NCI-H748 (cell line): Measurements from ENCODE around the gene PRDM16.

Experiments used
- DNase-seq: peaks from one replicate; lab custom pipeline; 2025; ENCODE audit not compliant: unreplicated experiment; lab: John Stamatoyannopoulos, UW

Gene PRDM16

DNA sequence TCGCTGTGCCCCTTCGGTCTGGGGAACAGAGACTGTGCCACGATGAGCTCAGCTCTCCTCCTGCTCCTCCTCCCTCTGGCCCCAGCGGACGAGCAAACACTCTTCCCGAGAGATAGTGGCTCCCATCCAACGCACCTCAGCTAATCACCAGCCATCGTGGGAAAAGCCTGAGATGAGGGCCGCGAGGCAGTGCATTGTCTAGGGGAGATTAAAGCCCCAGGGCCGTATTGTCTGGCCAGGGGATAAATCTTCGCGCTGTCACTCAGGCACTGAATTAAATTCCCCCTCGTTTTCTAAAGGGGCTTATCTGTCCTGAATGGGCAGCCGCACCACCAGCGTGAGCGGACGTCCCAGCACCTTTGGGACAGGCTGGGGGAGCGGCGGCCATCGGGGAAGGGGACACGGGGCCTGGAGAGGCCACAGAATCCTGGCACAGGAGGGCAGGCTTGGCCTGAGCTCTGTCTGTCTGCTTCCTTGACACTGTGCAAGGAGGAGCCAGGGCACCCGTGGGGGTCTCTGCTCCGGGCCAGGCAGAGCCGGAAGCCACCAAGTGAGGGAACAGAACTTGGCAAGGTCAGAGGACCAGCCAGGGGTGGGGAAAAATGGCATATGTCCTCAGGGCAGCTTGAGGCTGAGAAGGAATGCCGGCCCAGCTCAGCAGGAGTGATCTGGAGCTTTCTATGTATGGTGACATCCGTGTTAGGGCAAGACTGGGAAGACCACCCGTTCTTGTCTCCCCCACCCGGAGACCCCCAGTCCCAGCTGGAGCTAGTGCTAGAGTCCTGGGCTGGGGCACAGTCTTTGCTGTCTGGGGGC, 32.3 kb downstream of the PRDM16 start:
- DNase-seq, result no peak

GRCh38 chr1:3102641-3103040, 33.6 kb downstream of the PRDM16 start:
- no peak for DNase-seq

DNA sequence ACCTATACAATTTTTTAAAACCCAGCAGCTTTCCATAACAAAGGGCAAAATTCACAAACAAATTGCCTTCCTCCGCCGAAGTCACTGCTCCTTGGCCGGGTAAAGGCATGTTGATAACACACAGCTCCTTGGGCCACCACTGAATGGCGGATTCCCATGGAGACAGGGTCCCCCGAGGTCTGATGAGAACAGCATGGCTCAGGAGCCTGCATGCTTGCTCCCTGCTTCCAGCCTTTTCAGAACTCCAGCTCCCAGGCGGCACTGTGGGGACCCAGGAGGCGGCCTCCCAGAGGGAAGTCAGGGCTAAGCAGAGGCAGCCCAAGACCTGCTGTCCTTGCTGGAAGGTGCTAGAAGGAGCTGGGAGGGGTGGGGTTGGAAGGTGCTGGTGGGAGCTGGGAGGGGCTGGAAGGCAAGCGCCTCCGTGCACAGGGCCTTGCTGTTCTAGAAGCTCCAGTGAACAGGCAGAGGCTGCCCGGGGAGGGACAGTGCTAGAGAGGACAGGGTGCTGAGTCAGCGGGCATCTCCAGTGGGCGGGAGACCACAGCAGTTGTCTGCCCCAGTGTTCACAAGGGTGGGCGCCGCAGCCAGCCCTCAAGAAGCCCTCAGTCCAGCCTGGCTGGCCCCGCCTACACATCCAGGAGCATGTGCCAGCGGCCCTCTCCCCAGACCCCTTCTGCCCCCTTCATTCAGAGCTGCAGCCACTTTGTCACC, 35.1 kb downstream of the PRDM16 start:
- DNase-seq, result no peak

- DNase-seq, result peak; percentile 10
These were observed 36.3 kb downstream of the PRDM16 start for GRCh38 chr1:3105167-3105863.

- DNase-seq, result no peak
These were observed 37.2 kb downstream of the PRDM16 start for GRCh38 chr1:3106216-3106615.

DNA sequence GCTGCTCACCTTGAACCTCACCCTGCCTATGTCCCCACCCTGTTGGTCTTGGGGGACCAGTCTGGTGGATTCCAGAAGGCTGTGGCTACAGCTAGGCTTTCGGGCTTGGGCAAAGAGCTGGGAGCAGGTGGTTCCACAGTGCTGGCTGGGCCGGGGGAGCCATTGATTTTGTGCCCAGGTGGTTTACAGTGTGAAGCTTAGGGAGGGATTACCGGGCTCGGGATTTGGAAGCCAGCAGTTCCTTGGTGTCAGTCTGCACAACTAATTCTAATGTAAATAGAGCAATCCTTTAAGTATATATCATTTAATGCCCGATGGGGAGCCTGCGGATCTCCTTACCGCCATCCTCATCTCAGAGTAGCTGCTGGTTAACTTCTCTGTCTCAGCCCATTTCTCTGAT, 38.2 kb downstream of the PRDM16 start:
- DNase-seq, result no peak

- DNase-seq, result no peak
These were observed 40.4 kb downstream of the PRDM16 start for GRCh38 chr1:3109355-3109754.

DNA sequence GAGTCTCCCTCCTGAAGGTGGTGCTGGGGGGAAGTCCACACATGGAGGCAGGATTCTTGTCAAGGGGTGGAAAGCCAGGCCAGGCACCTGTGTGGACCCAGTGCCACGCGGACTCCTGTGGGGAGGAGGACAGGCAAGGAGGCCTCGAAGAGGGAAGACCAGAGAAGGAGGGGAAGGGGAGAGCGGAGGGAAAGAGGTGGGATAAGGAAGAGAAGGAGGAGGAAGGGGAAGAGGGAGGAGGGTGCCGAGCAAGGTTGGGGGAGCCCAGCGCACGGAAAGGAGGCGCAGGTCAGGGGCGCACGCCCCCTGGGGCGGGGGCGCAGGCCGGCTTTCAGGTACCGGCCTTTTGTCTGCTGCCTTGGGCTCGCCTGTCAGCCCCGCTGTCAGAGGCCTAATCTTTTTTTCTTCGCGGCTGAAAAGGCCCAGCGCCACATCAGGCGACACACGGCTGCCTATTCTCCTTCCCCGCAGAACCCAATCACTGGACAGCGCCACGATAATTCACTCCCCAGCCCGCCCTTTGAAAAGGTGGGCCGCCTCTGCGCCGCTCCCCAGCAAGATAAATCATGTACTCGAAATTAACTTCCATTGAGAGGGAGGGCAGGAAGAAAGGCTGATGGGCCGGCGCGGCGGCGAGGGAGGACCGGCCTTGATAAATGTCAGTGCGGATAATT, 42.5 kb downstream of the PRDM16 start:
- DNase-seq, result no peak

GRCh38 chr1:3112526-3112925, 43.5 kb downstream of the PRDM16 start:
- no peak for DNase-seq

DNA sequence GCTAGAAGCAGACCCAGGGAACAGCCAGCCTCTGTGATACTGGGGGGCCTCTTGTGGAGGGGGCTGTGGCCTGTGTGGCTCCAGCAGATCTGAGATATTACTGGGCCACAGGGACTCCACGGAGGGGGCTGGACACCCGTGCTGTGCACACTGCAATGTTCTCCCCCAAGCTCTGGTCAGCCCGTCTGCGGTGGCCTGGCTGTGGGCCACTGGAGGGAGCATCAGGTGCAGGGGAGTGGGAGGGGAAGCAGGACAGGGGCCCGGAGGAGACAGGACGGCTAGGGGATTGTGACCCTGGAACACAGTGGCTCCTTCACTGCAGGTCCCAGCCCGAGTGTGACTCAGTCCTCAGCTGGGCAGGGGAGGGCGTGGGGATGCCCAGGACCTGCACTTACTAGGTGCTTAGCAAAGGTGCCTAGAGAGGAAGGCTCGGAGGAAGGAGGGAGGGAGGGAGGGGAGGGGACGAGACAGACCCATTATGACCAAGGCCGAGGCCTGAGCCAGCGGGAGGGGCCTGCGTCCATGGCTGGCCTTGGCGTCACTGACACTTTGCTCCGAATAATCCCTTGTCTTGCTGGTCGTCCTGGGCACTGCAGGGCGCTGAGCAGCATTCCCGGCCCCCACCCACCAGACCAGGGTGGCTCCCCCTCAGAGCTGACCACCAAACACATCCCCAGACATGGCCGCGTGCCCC, 44.2 kb downstream of the PRDM16 start:
- no peak for DNase-seq

DNA sequence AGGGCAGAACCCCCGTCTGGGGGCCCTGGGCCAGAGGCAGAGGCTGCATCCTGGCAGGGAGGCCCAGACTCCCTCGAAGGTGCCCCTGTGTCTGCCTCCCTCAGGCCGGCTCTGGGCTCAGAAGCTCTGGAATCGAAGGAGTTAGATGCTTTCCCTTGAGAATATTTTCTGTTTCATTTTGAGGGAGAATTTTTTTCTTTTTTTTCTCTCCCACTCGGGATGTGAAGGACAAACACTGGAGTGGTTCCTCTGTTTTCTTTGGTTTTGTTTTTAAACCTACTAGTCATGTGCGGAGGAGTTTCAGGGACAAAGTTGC, 44.7 kb downstream of the PRDM16 start:
- no peak for DNase-seq

- no peak for DNase-seq
These were observed 45.2 kb downstream of the PRDM16 start for GRCh38 chr1:3114131-3114744.

DNA sequence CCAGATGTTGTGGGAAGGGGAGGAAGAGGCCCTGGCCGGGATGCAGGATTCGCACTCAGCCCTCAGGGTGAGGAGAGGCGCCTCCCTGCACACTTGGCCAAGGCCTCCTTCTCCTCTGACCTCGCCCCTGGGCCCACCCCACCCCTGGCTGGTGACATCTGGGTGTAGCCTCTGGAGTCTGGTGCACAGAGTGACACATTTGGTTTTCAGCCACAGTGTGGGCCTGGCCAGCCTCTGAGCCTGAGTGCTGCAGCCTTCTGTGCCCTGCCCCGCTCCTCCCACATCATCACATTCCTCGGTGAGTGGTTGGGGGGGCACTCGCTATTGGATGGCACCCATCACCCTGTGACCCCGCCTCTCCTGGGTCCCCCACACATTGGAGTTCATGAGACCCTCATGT, 45.8 kb downstream of the PRDM16 start:
- no peak for DNase-seq

DNA sequence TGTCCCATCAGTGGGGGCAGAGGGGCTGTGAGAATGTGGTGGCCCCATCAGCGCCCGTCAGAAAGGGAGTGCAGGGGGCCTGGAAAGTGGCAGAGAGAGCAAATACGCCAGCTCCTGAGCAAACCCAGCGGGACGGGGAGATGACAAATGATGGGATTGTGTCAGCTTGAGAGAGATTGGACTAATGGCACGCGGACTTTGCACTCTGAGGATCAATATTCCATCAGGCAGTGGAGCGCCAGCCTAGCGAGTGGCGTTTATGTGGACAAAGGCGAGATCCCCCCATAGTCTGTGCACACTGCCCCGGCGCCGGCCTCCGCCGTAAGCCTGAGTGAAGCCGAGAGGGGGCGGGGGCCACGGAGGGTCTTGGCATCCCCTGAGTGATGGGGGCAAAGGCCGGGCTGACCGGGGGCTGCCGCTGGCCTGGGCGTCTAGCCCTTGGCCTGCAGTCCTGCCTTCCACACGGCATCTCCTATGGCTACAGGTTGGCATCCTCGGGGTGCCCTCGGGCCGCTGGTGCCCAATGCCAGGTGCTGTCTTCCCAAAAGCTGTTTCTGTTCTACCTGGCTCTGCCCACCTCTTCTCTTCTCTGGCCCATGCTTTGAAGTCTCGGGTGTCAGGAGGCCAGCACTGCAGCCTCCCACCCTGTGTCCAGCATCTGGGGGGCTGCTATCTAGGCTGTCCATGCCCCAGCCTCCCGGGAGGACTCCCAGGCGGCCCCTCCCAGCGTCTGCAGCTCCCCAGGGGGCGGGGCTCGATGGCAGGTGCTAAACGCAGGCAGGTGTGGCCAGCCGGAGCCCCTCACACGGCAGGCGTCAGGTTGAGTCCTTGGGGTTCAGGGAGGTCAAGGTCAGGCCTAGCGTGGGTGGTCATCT, 46.5 kb downstream of the PRDM16 start:
- DNase-seq, result peak; percentile 7

DNA sequence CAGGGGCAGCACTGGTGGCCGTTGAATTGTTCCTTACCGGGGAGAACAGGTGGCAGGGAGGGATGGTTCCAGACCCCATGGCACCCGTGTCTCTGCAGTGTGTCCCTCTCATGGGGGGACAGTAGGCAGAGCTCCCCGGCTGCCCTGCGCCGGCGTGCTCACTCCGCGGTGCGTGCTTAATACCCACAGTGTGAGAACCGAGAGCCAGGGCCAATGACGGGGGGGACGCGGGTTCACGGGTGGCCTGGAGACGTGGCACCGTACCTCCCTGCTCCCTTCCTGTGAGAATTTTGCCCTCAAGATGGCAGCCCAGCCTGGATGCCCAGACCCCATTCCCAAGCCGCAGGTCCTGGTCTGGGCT, 47.1 kb downstream of the PRDM16 start:
- DNase-seq, result no peak

DNA sequence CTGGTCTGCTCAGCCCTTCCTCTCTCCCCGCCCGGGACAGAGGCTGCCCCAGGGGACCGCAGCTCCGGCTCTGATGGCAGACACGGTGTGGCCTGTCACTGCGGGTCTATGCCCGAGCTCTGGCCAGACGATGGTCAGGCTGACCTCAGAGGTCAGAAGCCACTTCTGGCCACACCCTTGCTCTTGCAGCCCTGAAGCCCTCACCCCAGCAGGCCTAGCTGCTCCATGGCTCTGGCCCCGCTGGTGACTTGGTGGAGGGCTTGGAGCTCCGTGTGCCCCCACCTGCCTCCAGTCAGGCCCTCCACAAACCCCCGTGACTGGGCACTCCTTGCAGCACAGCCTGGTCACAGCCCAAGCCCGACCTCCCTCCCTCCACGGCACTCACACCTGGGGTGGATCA, 47.6 kb downstream of the PRDM16 start:
- DNase-seq, result no peak

DNA sequence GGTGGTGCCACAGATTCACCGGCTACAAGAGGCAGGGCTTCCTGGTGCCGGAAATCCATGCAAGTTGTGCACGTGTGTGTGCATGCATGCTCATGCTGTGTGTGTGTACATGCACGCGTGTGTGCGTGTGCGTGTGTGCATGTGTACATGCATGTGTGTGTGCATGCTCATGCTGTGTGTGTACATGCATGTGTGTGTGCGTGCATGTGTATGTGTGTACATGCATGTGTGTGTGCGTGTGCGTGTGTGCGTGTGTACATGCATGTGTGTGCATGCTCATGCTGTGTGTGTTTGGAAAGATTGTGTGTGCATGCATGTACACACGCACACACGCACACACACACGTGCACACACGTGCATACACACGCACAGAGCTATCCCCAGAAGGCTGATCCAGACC, 48.9 kb downstream of the PRDM16 start:
- DNase-seq, result no peak

DNA sequence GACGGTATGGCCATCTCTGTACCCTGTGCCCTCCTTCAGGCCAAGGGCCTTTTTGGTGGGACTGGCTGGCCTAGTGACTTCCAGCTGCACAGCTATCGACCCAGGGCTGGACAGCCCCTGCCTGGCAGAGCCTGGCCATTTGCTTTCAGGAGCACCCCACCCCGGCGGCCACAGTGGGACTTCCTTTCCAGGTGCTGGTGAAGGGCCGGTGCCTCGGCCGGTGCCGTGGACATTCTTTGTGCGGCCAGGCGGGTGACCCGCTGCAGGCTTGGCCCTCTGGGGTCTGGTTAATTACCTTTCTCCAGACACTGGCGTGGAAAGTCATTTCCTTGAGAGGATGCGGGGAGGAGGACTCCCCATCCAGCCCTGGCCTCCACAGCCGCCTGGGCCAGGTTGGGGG, 50.1 kb downstream of the PRDM16 start:
- DNase-seq, result no peak

- no peak for DNase-seq
These were observed 50.7 kb downstream of the PRDM16 start for GRCh38 chr1:3119725-3120124.

- no peak for DNase-seq
These were observed 51.1 kb downstream of the PRDM16 start for GRCh38 chr1:3120140-3120539.
